Measurements from ENCODE around the gene OXLD1.
A peak's percentile ranks its signal among the peaks of the same experiment; 100 is the strongest.

OXLD1 gene

GRCh38 chr17:81666342-81667191, at the start of gene OXLD1, which contains the start of gene CCDC137 (continued):
- TF ChIP-seq PRDM4 (tag by site-specific recombination; IDR thresholded peaks at IDR 0.05): no peak
- TF ChIP-seq ZNF398 (tag by site-specific recombination; IDR thresholded peaks at IDR 0.05): no peak
- TF ChIP-seq, protein P1, sequence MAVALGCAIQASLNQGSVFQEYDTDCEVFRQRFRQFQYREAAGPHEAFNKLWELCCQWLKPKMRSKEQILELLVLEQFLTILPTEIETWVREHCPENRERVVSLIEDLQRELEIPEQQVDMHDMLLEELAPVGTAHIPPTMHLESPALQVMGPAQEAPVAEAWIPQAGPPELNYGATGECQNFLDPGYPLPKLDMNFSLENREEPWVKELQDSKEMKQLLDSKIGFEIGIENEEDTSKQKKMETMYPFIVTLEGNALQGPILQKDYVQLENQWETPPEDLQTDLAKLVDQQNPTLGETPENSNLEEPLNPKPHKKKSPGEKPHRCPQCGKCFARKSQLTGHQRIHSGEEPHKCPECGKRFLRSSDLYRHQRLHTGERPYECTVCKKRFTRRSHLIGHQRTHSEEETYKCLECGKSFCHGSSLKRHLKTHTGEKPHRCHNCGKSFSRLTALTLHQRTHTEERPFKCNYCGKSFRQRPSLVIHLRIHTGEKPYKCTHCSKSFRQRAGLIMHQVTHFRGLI (tag by site-specific recombination; IDR thresholded peaks at IDR 0.05): no peak
- no peak for TF ChIP-seq SALL2 (tag by site-specific recombination; IDR thresholded peaks at IDR 0.05; ENCODE audit: borderline replicate concordance)
- TF ChIP-seq SP2 (tag by site-specific recombination; IDR thresholded peaks at IDR 0.05): peak; percentile 99
- no peak for TF ChIP-seq ZNF664 (tag by site-specific recombination; IDR thresholded peaks at IDR 0.05)
- TF ChIP-seq ZNF354C (tag by site-specific recombination; IDR thresholded peaks at IDR 0.05; ENCODE audit: borderline replicate concordance, low read depth): no peak
- TF ChIP-seq ZNF169 (tag by site-specific recombination; IDR thresholded peaks at IDR 0.05): 0 out of 2 replicates have a peak, but pooled peaks have one; percentile 20
- TF ChIP-seq, protein P2, sequence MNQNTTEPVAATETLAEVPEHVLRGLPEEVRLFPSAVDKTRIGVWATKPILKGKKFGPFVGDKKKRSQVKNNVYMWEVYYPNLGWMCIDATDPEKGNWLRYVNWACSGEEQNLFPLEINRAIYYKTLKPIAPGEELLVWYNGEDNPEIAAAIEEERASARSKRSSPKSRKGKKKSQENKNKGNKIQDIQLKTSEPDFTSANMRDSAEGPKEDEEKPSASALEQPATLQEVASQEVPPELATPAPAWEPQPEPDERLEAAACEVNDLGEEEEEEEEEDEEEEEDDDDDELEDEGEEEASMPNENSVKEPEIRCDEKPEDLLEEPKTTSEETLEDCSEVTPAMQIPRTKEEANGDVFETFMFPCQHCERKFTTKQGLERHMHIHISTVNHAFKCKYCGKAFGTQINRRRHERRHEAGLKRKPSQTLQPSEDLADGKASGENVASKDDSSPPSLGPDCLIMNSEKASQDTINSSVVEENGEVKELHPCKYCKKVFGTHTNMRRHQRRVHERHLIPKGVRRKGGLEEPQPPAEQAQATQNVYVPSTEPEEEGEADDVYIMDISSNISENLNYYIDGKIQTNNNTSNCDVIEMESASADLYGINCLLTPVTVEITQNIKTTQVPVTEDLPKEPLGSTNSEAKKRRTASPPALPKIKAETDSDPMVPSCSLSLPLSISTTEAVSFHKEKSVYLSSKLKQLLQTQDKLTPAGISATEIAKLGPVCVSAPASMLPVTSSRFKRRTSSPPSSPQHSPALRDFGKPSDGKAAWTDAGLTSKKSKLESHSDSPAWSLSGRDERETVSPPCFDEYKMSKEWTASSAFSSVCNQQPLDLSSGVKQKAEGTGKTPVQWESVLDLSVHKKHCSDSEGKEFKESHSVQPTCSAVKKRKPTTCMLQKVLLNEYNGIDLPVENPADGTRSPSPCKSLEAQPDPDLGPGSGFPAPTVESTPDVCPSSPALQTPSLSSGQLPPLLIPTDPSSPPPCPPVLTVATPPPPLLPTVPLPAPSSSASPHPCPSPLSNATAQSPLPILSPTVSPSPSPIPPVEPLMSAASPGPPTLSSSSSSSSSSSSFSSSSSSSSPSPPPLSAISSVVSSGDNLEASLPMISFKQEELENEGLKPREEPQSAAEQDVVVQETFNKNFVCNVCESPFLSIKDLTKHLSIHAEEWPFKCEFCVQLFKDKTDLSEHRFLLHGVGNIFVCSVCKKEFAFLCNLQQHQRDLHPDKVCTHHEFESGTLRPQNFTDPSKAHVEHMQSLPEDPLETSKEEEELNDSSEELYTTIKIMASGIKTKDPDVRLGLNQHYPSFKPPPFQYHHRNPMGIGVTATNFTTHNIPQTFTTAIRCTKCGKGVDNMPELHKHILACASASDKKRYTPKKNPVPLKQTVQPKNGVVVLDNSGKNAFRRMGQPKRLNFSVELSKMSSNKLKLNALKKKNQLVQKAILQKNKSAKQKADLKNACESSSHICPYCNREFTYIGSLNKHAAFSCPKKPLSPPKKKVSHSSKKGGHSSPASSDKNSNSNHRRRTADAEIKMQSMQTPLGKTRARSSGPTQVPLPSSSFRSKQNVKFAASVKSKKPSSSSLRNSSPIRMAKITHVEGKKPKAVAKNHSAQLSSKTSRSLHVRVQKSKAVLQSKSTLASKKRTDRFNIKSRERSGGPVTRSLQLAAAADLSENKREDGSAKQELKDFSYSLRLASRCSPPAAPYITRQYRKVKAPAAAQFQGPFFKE (tag by site-specific recombination; IDR thresholded peaks at IDR 0.05; ENCODE audit: borderline replicate concordance): no peak
- no peak for TF ChIP-seq ZNF623 (tag by site-specific recombination; IDR thresholded peaks at IDR 0.05)
- no peak for TF ChIP-seq ZNF239 (tag by site-specific recombination; IDR thresholded peaks at IDR 0.05)
- TF ChIP-seq ZNF266 (tag by site-specific recombination; IDR thresholded peaks at IDR 0.05; ENCODE audit: low read depth): no peak
- TF ChIP-seq ZNF837 (tag by site-specific recombination; IDR thresholded peaks at IDR 0.05): no peak
- no peak for TF ChIP-seq ZNF404 (tag by site-specific recombination; IDR thresholded peaks at IDR 0.05)
- no peak for TF ChIP-seq KLF7 (tag by site-specific recombination; IDR thresholded peaks at IDR 0.05; ENCODE audit: borderline replicate concordance)
- no peak for TF ChIP-seq OSR2 (tag by site-specific recombination; IDR thresholded peaks at IDR 0.05)
- TF ChIP-seq ZNF366 (tag by site-specific recombination; conservative IDR thresholded peaks at IDR 0.05): peak; percentile 58
- TF ChIP-seq YY1 (tag by site-specific recombination; IDR thresholded peaks at IDR 0.05): peak; percentile 91; the same call in 1 of the 2 replicates
- peak; percentile 24; the same call in 1 of the 2 replicates for TF ChIP-seq KLF16 (tag by site-specific recombination; IDR thresholded peaks at IDR 0.05)
- TF ChIP-seq ZNF292 (tag by site-specific recombination; IDR thresholded peaks at IDR 0.05; ENCODE audit: borderline replicate concordance, low read depth): no peak
- TF ChIP-seq ZNF280D (tag by site-specific recombination; IDR thresholded peaks at IDR 0.05): no peak
- TF ChIP-seq ZNF423 (tag by site-specific recombination; IDR thresholded peaks at IDR 0.05): peak; percentile 35; the same call in 1 of the 2 replicates
- no peak for TF ChIP-seq ZNF221 (tag by site-specific recombination; IDR thresholded peaks at IDR 0.05; ENCODE audit: borderline replicate concordance)
